OCI-LY7 (cell line): ENCODE data around the gene FYN. TPM values are rescaled to one million over a fixed set of nuclear protein-coding genes. Genes with fewer than 3 reads are reported as not detected.

Experiments
- BruUV-seq: library from RNA; stranded (reverse); fragments of 400-500 nt; replicated peaks from 2 replicates; lab custom pipeline; 2021; lab: Mats Ljungman, UMichigan
- CTCF ChIA-PET: fragments of 300-600 bp; sonication (Branson Sonifier 250); formaldehyde crosslinking; loops from one replicate; lab custom pipeline; 2022; ENCODE audit warnings: antibody characterized with exemption; ENCODE audit not compliant: unreplicated experiment; lab: Charles Lee
- POLR2A ChIA-PET: fragments of 300-600 bp; sonication (Branson Sonifier 250); formaldehyde crosslinking; loops from one replicate; lab custom pipeline; 2022; ENCODE audit warnings: antibody characterized with exemption; lab: Charles Lee
- DNase-seq: peaks from one replicate; pipeline ENCODE4 v3.0.0-alpha.2; 2015; ENCODE audit warnings: low spot score
- H2AFZ ChIP-seq: fragments of 200-600 bp; sonication (generic), shearing (Covaris generic); 2 replicates; pipeline ENCODE4 v1.6.1; 2014; ENCODE audit warnings: mild to moderate bottlenecking, antibody characterized with exemption, low read length, moderate library complexity
- H3K27ac ChIP-seq: fragments of 200-600 bp; sonication (generic); 2 replicates; pipeline ENCODE4 v1.5.1; 2014; ENCODE audit warnings: mixed run types, low read depth, mild to moderate bottlenecking, moderate library complexity, low read length, inconsistent platforms; ENCODE audit not compliant: poor library complexity, severe bottlenecking
- H3K36me3 ChIP-seq: fragments of 200-600 bp; sonication (generic); 2 replicates; pipeline ENCODE4 v1.6.1; 2014; ENCODE audit warnings: mild to moderate bottlenecking, antibody characterized with exemption, low read length, moderate library complexity, mixed read lengths; ENCODE audit not compliant: insufficient read depth
- H3K4me1 ChIP-seq: fragments of 200-600 bp; sonication (generic); 2 replicates; pipeline ENCODE4 v1.5.1; 2014; ENCODE audit warnings: mild to moderate bottlenecking, low read length; ENCODE audit not compliant: insufficient read depth, poor library complexity, severe bottlenecking
- H3K4me2 ChIP-seq: fragments of 200-600 bp; sonication (generic); 2 replicates; pipeline ENCODE4 v1.6.1; 2014; ENCODE audit warnings: mild to moderate bottlenecking, low read length
- H3K4me3 ChIP-seq: fragments of 200-600 bp; sonication (generic); 2 replicates; pipeline ENCODE4 v1.5.1; 2014; ENCODE audit warnings: mild to moderate bottlenecking, low read depth, low read length; ENCODE audit not compliant: poor library complexity, severe bottlenecking
- H3K79me2 ChIP-seq: fragments of 200-600 bp; sonication (generic); 2 replicates; pipeline ENCODE4 v1.6.1; 2016; ENCODE audit warnings: low read depth, mild to moderate bottlenecking, low read length, moderate library complexity, mixed read lengths; ENCODE audit not compliant: insufficient read depth
- H3K9me2 ChIP-seq: fragments of 200-600 bp; sonication (generic); 2 replicates; pipeline ENCODE4 v1.6.1; 2016; ENCODE audit warnings: mild to moderate bottlenecking, low read length, mixed read lengths; ENCODE audit not compliant: insufficient read depth
- H3K9me3 ChIP-seq: fragments of 200-600 bp; sonication (generic); 2 replicates; pipeline ENCODE4 v1.6.1; 2014; ENCODE audit warnings: mild to moderate bottlenecking, mixed run types, low read length, mixed read lengths
- H4K20me1 ChIP-seq: fragments of 200-600 bp; sonication (generic); 2 replicates; pipeline ENCODE4 v1.6.1; 2014; ENCODE audit warnings: mild to moderate bottlenecking, antibody characterized with exemption, low read length, moderate library complexity, mixed read lengths; ENCODE audit not compliant: insufficient read depth
- EZH2phosphoT487 ChIP-seq: fragments of 200-600 bp; sonication (generic); IDR thresholded peaks from 2 replicates; pipeline ENCODE4 v1.6.1; 2018; ENCODE audit warnings: low read depth, borderline replicate concordance, mild to moderate bottlenecking, mixed run types, antibody characterized with exemption, low read length, moderate library complexity, mixed read lengths
- intact Hi-C: fragments of 100-400 bp; cut with micrococcal nuclease; formaldehyde crosslinking; loops from one replicate; pipeline ENCODE4 v1.10.0; 2022; ENCODE audit not compliant: unreplicated experiment
- total RNA-seq, 2 experiments: library from RNA; depleted of rRNA in 1 of 2; stranded (reverse); fragments of >200 nt in 1 of 2; shearing (Covaris generic) in 1 of 2; gene quantifications; 2 replicates each; pipeline ENCODE4 v1.2.3, GENCODE V29; 2014 to 2022
- TF ChIP-seq, protein P1 (sequence below): fragments of 200-600 bp; sonication (generic); conservative IDR thresholded peaks from 2 replicates; pipeline ENCODE4 v1.5.1; 2014; ENCODE audit warnings: mild to moderate bottlenecking, antibody characterized with exemption, low read length, moderate library complexity, mixed read lengths

The FYN gene
- total RNA-seq, 2 experiments from 2014 or later, result 57.3 to 92.9 TPM

DNA sequence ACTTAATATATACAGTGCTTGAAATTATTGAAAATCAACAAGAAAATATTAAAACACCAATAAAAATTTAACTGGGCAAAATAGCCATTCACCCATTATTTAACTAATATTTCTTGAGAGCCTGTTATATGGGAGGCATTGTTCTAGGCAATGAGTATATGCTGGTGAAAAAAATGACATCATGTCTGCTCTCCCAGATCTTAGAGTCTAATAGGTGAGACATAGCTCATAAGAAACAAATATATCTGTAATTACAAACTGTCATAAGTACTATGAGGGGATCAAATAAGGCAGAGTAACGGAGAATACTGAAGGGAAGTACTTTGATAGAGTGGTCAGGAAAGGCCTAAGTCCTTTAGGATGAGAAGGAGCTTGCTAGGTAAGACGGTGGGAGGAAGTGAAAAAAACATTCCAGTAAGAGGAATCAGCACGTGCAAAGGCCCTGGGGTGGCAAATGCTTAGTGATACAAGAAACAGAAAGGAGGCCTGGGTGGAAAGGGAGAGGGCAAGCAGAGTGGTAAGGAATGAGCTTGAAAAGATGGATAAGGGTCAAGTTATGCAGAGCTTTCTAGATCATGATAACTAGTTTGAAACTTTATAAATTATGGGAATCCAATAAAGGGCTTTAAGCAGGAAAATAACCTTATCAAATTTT, 12.2 kb upstream of the FYN start:
- H3K27ac ChIP-seq, result no peak overlapping the region
- H3K36me3 ChIP-seq, result no peaks in the 10 kb centered on the region
- no peak for DNase-seq
- no TSS peak for BruUV-seq
- no peak overlapping the region for H2AFZ ChIP-seq
- no peaks in the 10 kb centered on the region for H3K4me1 ChIP-seq
- H3K9me2 ChIP-seq, result peaks cover 3% of the 10 kb centered on the region; the same call in 1 of the 2 replicates
- H3K4me2 ChIP-seq, result no peak overlapping the region
- H3K4me3 ChIP-seq, result no peak overlapping the region
- intact Hi-C loops, result no loop called here
- TF ChIP-seq, protein P1, sequence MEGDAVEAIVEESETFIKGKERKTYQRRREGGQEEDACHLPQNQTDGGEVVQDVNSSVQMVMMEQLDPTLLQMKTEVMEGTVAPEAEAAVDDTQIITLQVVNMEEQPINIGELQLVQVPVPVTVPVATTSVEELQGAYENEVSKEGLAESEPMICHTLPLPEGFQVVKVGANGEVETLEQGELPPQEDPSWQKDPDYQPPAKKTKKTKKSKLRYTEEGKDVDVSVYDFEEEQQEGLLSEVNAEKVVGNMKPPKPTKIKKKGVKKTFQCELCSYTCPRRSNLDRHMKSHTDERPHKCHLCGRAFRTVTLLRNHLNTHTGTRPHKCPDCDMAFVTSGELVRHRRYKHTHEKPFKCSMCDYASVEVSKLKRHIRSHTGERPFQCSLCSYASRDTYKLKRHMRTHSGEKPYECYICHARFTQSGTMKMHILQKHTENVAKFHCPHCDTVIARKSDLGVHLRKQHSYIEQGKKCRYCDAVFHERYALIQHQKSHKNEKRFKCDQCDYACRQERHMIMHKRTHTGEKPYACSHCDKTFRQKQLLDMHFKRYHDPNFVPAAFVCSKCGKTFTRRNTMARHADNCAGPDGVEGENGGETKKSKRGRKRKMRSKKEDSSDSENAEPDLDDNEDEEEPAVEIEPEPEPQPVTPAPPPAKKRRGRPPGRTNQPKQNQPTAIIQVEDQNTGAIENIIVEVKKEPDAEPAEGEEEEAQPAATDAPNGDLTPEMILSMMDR, result no peak
- TF ChIP-seq EZH2phosphoT487, result no peak
- no peaks in the 10 kb centered on the region for H3K79me2 ChIP-seq
- no peaks in the 10 kb centered on the region for H4K20me1 ChIP-seq
- ChIA-PET CTCF (no interaction called here), POLR2A (interaction anchor here (0.5 to 1.1 kb wide), 2 partner anchors 176 to 192 kb away, joined by 3 read pairs; no protein-coding TSS in a partner anchor)
- 0 out of 2 replicates have a peak, but pooled peaks cover 5% of the 10 kb centered on the region for H3K9me3 ChIP-seq

DNA sequence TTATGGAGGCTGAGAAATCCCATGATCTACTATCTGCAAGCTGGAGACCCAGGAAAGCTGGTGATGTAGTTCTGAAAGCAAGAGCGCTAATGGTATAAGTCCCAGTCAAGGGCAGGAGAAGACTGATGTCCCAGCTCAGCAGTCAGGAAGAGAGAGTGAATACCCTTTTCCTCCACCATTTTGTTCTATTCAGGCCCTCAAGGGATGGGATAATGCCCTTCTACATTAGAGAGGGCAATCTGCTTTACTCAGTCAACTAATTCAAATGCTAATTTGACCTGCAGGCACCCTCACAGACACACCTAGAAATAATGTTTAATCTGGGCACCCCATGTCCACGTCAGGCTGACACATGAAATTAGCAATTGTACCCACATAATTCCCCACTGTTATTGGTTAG, 10.8 kb upstream of the FYN start:
- H2AFZ ChIP-seq, result no peak overlapping the region
- no peaks in the 10 kb centered on the region for H3K4me1 ChIP-seq
- 0 out of 2 replicates have a peak, but pooled peaks cover 8% of the 10 kb centered on the region for H3K9me3 ChIP-seq
- H4K20me1 ChIP-seq, result no peaks in the 10 kb centered on the region
- H3K27ac ChIP-seq, result no peak overlapping the region
- ChIA-PET POLR2A (no interaction called here), CTCF (no interaction called here)
- no peak overlapping the region for H3K4me3 ChIP-seq
- peaks cover 3% of the 10 kb centered on the region; the same call in 1 of the 2 replicates for H3K9me2 ChIP-seq
- H3K4me2 ChIP-seq, result no peak overlapping the region
- H3K79me2 ChIP-seq, result no peaks in the 10 kb centered on the region
- DNase-seq, result no peak
- intact Hi-C loops, result no loop called here
- no peaks in the 10 kb centered on the region for H3K36me3 ChIP-seq
- no TSS peak for BruUV-seq
- no peak for TF ChIP-seq EZH2phosphoT487
- TF ChIP-seq, protein P1, result no peak
